Measurements from ENCODE around the gene GPC5.

The GPC5 gene

GRCh38 chr13:91468301-91468700, 69.9 kb downstream of the GPC5 start:
- no peak for DNase-seq

GRCh38 chr13:91470084-91470621, 71.7 kb downstream of the GPC5 start:
- no peak for DNase-seq

- no peak for DNase-seq
Measured at GRCh38 chr13:91470681-91471080, 72.3 kb downstream of the GPC5 start.

GRCh38 chr13:91482427-91482826, 84.0 kb downstream of the GPC5 start:
- DNase-seq = no peak

GRCh38 chr13:91491980-91492379, 93.6 kb downstream of the GPC5 start:
- no peak for DNase-seq

- no peak for DNase-seq
Measured at GRCh38 chr13:91493442-91493841, 95.0 kb downstream of the GPC5 start.

GRCh38 chr13:91498298-91498697, 99.9 kb downstream of the GPC5 start:
- no peak for DNase-seq

GRCh38 chr13:91504216-91504615, 105.8 kb downstream of the GPC5 start:
- no peak for DNase-seq

GRCh38 chr13:91506759-91507158, 108.3 kb downstream of the GPC5 start:
- no peak for DNase-seq

GRCh38 chr13:91510058-91510457, 111.6 kb downstream of the GPC5 start:
- DNase-seq = no peak

- no peak for DNase-seq
Measured at GRCh38 chr13:91513790-91514189, 115.4 kb downstream of the GPC5 start.

- no peak for DNase-seq
Measured at GRCh38 chr13:91516799-91517198, 118.4 kb downstream of the GPC5 start.

GRCh38 chr13:91520952-91521351, 122.5 kb downstream of the GPC5 start:
- no peak for DNase-seq

- no peak for DNase-seq
Measured at GRCh38 chr13:91523116-91523515, 124.7 kb downstream of the GPC5 start.

GRCh38 chr13:91526543-91527033, 128.2 kb downstream of the GPC5 start:
- no peak for DNase-seq

- DNase-seq = no peak
Measured at GRCh38 chr13:91529739-91530482, 131.5 kb downstream of the GPC5 start.

- no peak for DNase-seq
Measured at GRCh38 chr13:91531646-91532045, 133.2 kb downstream of the GPC5 start.

GRCh38 chr13:91533354-91533753, 134.9 kb downstream of the GPC5 start:
- DNase-seq = no peak

GRCh38 chr13:91534996-91535395, 136.6 kb downstream of the GPC5 start:
- DNase-seq = no peak

GRCh38 chr13:91537376-91537775, 139.0 kb downstream of the GPC5 start:
- no peak for DNase-seq

- DNase-seq = no peak
Measured at GRCh38 chr13:91539286-91540157, 141.1 kb downstream of the GPC5 start.

GRCh38 chr13:91540158-91540736, 141.8 kb downstream of the GPC5 start:
- no peak for DNase-seq

- no peak for DNase-seq
Measured at GRCh38 chr13:91544723-91545122, 146.3 kb downstream of the GPC5 start.
